IMR-90 (cell line): Measurements from ENCODE around the gene PSMD9. TPM values are rescaled to one million over a fixed set of nuclear protein-coding genes. Genes with fewer than 3 reads are reported as not detected.

ENCODE experiments used
- ATAC-seq: fragments of 200-7000 bp; cut with Tn5 transposase; 2 replicates; pipeline ENCODE4 v1.9.1; 2020; ENCODE audit warnings: low read depth, mild to moderate bottlenecking, moderate library complexity
- BruUV-seq: library from RNA; stranded (reverse); fragments of 400-500 nt; replicated peaks from 2 replicates; lab custom pipeline; 2021; lab: Mats Ljungman, UMichigan
- CTCF ChIA-PET: fragments of 300-600 bp; formaldehyde crosslinking; extraction: SDS; loops from one replicate; lab custom pipeline; 2021; ENCODE audit warnings: antibody characterized with exemption; lab: Yijun Ruan, JAX
- POLR2A ChIA-PET: fragments of 300-600 bp; sonication (Branson Sonifier 250); formaldehyde crosslinking; loops from one replicate; lab custom pipeline; 2022; ENCODE audit warnings: antibody characterized with exemption; ENCODE audit not compliant: unreplicated experiment; lab: Charles Lee
- DNase-seq: peaks from one replicate; pipeline ENCODE4 v3.0.0; 2013
- H2AFZ ChIP-seq: replicated peaks from 2 replicates; pipeline ENCODE3; 2013; ENCODE audit warnings: low read length, mild to moderate bottlenecking; ENCODE audit not compliant: poor library complexity
- H2AK5ac ChIP-seq: 2 replicates; pipeline ENCODE4 v1.6.1; 2013; ENCODE audit warnings: low read depth, low read length, inconsistent platforms
- H2AK9ac ChIP-seq: replicated peaks from 2 replicates; pipeline ENCODE3; 2013; ENCODE audit warnings: mild to moderate bottlenecking, low read depth, low read length, moderate library complexity; ENCODE audit not compliant: poor library complexity
- H2BK120ac ChIP-seq: 2 replicates; pipeline ENCODE4 v1.6.1; 2013; ENCODE audit warnings: low read depth, low read length, inconsistent platforms
- H2BK15ac ChIP-seq: 3 replicates; pipeline ENCODE4 v1.6.1; 2013; ENCODE audit warnings: low read depth, low read length, inconsistent platforms
- H2BK20ac ChIP-seq: 2 replicates; pipeline ENCODE4 v1.6.1; 2013; ENCODE audit warnings: low read depth, mild to moderate bottlenecking, inconsistent platforms, low read length, moderate library complexity
- H2BK5ac ChIP-seq: 2 replicates; pipeline ENCODE4 v1.6.1; 2013; ENCODE audit warnings: mild to moderate bottlenecking, low read depth, low read length, inconsistent platforms; ENCODE audit not compliant: poor library complexity, severe bottlenecking
- H3K14ac ChIP-seq: replicated peaks from 2 replicates; pipeline ENCODE4 v1.6.1; 2013; ENCODE audit warnings: low read depth, low read length, inconsistent platforms
- H3K18ac ChIP-seq: 2 replicates; pipeline ENCODE4 v1.6.1; 2013; ENCODE audit warnings: low read depth, low read length, control low read depth
- H3K23ac ChIP-seq: 2 replicates; pipeline ENCODE4 v1.6.1; 2013; ENCODE audit warnings: low read depth, low read length, inconsistent platforms
- H3K27ac ChIP-seq: 2 replicates; pipeline ENCODE4 v1.5.1; 2013; ENCODE audit warnings: mild to moderate bottlenecking, control low read depth, low read length; ENCODE audit not compliant: insufficient read depth
- H3K27me3 ChIP-seq: 2 replicates; pipeline ENCODE4 v1.6.1; 2013; ENCODE audit warnings: low read length; ENCODE audit not compliant: control insufficient read depth, insufficient read depth
- H3K36me3 ChIP-seq: 2 replicates; pipeline ENCODE4 v1.6.1; 2013; ENCODE audit warnings: low read length, mixed read lengths; ENCODE audit not compliant: control insufficient read depth, insufficient read depth
- H3K4ac ChIP-seq: 2 replicates; pipeline ENCODE4 v1.6.1; 2013; ENCODE audit warnings: low read depth, low read length, inconsistent platforms
- H3K4me1 ChIP-seq: 2 replicates; pipeline ENCODE4 v1.6.1; 2013; ENCODE audit warnings: low read length, mixed read lengths; ENCODE audit not compliant: control insufficient read depth, insufficient read depth
- H3K4me2 ChIP-seq: 2 replicates; pipeline ENCODE4 v1.6.1; 2013; ENCODE audit warnings: low read depth, mild to moderate bottlenecking, control low read depth, low read length, moderate library complexity
- H3K4me3 ChIP-seq: 2 replicates; pipeline ENCODE4 v1.5.1; 2013; ENCODE audit warnings: low read depth, mild to moderate bottlenecking, control low read depth, low read length, moderate library complexity; ENCODE audit not compliant: insufficient read depth
- H3K56ac ChIP-seq: 2 replicates; pipeline ENCODE4 v1.6.1; 2013; ENCODE audit warnings: low read length, inconsistent platforms; ENCODE audit not compliant: insufficient read depth; ENCODE audit errors: extremely low read depth
- H3K79me1 ChIP-seq, 2 experiments: 2 replicates each; pipeline ENCODE4 v1.6.1; 2013; ENCODE audit warnings: low read length in 2 of 2, inconsistent platforms in 1 of 2, low read depth in 1 of 2
- H3K9ac ChIP-seq: 2 replicates; pipeline ENCODE4 v1.6.1; 2013; ENCODE audit warnings: low read depth, low read length, control low read depth
- H3K9me1 ChIP-seq: 2 replicates; pipeline ENCODE4 v1.6.1; 2013; ENCODE audit warnings: low read length, inconsistent platforms; ENCODE audit not compliant: insufficient read depth
- H3K9me3 ChIP-seq: 2 replicates; pipeline ENCODE4 v1.6.1; 2013; ENCODE audit warnings: low read length; ENCODE audit not compliant: control insufficient read depth, insufficient read depth
- H4K20me1 ChIP-seq: 2 replicates; pipeline ENCODE4 v1.6.1; 2013; ENCODE audit warnings: low read length, inconsistent platforms; ENCODE audit not compliant: insufficient read depth
- H4K5ac ChIP-seq: 2 replicates; pipeline ENCODE4 v1.6.1; 2013; ENCODE audit warnings: mild to moderate bottlenecking, low read depth, low read length, control low read depth
- H4K8ac ChIP-seq, 2 experiments: 2 replicates each; pipeline ENCODE4 v1.6.1; 2013; ENCODE audit warnings: low read depth in 2 of 2, low read length in 2 of 2, control low read depth in 1 of 2, inconsistent platforms in 1 of 2
- H4K91ac ChIP-seq: 2 replicates; pipeline ENCODE4 v1.6.1; 2013; ENCODE audit warnings: low read depth, low read length, inconsistent platforms; ENCODE audit not compliant: insufficient read depth
- BHLHE40 ChIP-seq: fragments of 150-350 bp; IDR thresholded peaks from 2 replicates; pipeline ENCODE4 v1.6.1; 2016; ENCODE audit warnings: mild to moderate bottlenecking, low read depth, low read length
- CEBPB ChIP-seq: IDR thresholded peaks from 2 replicates; pipeline ENCODE4 v1.6.1; 2012; ENCODE audit warnings: low read depth, low read length, improper control_type of control experiment
- CHD1 ChIP-seq: IDR thresholded peaks from 2 replicates; pipeline ENCODE4 v1.6.1; 2012; ENCODE audit warnings: low read depth, low read length, improper control_type of control experiment
- CTCF ChIP-seq: conservative IDR thresholded peaks from 2 replicates; pipeline ENCODE4 v1.5.1; 2012; ENCODE audit warnings: mild to moderate bottlenecking, low read depth, low read length, improper control_type of control experiment
- ELK1 ChIP-seq: fragments of 150-350 bp; IDR thresholded peaks from 2 replicates; pipeline ENCODE4 v1.6.1; 2016; ENCODE audit warnings: low read depth, mild to moderate bottlenecking, low read length, moderate library complexity, borderline replicate concordance
- FOS ChIP-seq: fragments of 150-350 bp; IDR thresholded peaks from 2 replicates; pipeline ENCODE4 v1.6.1; 2016; ENCODE audit warnings: low read depth, low read length
- MAFK ChIP-seq: IDR thresholded peaks from 2 replicates; pipeline ENCODE4 v1.6.1; 2012; ENCODE audit warnings: low read depth, low read length, improper control_type of control experiment
- MAZ ChIP-seq: IDR thresholded peaks from 2 replicates; pipeline ENCODE4 v1.6.1; 2012; ENCODE audit warnings: low read depth, mild to moderate bottlenecking, low read length, improper control_type of control experiment, moderate library complexity, borderline replicate concordance
- NFE2L2 ChIP-seq: fragments of 150-350 bp; IDR thresholded peaks from 2 replicates; pipeline ENCODE4 v1.6.1; 2016; ENCODE audit warnings: low read depth, mild to moderate bottlenecking, low read length
- POLR2A ChIP-seq: IDR thresholded peaks from 2 replicates; pipeline ENCODE4 v1.6.1; 2012; ENCODE audit warnings: mild to moderate bottlenecking, low read depth, low read length
- RAD21 ChIP-seq: IDR thresholded peaks from 2 replicates; pipeline ENCODE4 v1.6.1; 2012; ENCODE audit warnings: low read length, improper control_type of control experiment
- RCOR1 ChIP-seq: IDR thresholded peaks from 2 replicates; pipeline ENCODE4 v1.6.1; 2012; ENCODE audit warnings: mild to moderate bottlenecking, low read length, improper control_type of control experiment; ENCODE audit not compliant: insufficient replicate concordance
- SMC3 ChIP-seq: fragments of 150-350 bp; IDR thresholded peaks from 2 replicates; pipeline ENCODE4 v1.6.1; 2016; ENCODE audit warnings: low read depth, mild to moderate bottlenecking, antibody characterized with exemption, low read length, moderate library complexity
- USF2 ChIP-seq: fragments of 150-350 bp; IDR thresholded peaks from 2 replicates; pipeline ENCODE4 v1.6.1; 2017; ENCODE audit warnings: mild to moderate bottlenecking, antibody characterized with exemption, low read length, low read depth
- WGBS, 2 experiments: methylation state at CpG; one replicate each; pipeline versions ENCODE4 v1.1.5 to v1.1.7; 2013; ENCODE audit warnings: missing lambda C conversion rate in 2 of 2; ENCODE audit not compliant: insufficient read length in 1 of 2; ENCODE audit errors: extremely low coverage in 2 of 2; 5-methylcytosine and 5-hydroxymethylcytosine counted together
- dilution Hi-C: fragments of 300-500 bp; cut with HindIII; formaldehyde crosslinking; loops from one replicate; pipeline ENCODE4 v1.14.3; 2018; ENCODE audit warnings: low sequenced_read_pairs; ENCODE audit not compliant: unreplicated experiment
- in situ Hi-C: fragments of 300-500 bp; cut with MboI; formaldehyde crosslinking; loops from 3 replicates; pipeline ENCODE4 v1.14.3; 2019; ENCODE audit warnings: low sequenced_read_pairs, inconsistent platforms, mixed read lengths
- intact Hi-C: fragments of 100-400 bp; cut with micrococcal nuclease; formaldehyde crosslinking; loops from 2 replicates; pipeline ENCODE4 v1.10.0; 2022
- polyA plus RNA-seq, 3 experiments: library from polyadenylated mRNA; depleted of rRNA; stranded (reverse); fragments of >200 nt; gene quantifications; 2 replicates each; pipeline ENCODE4 v1.2.3, GENCODE V29; 2012; ENCODE audit warnings: low replicate concordance in 1 of 3
- total RNA-seq: library from RNA; depleted of rRNA; stranded (reverse); fragments of >200 nt; gene quantifications from 2 replicates; pipeline ENCODE4 v1.2.3, GENCODE V29; 2012

The PSMD9 gene
- total and polyA plus RNA-seq, 2 of the 4 experiments (the other 2 are of a cell fraction): 135 to 142 TPM

- H3K9me1 ChIP-seq: no peaks in the 10 kb centered on the region
- H3K4me2 ChIP-seq: no peak within 1 kb of the TSS
- peaks cover 27% of the 10 kb centered on the region for H3K36me3 ChIP-seq
- no peak within 1 kb of the TSS for H3K18ac ChIP-seq
- ChIA-PET POLR2A (no interaction called here), CTCF (interaction anchor here (0.6 to 1.1 kb wide), 5 partner anchors 30 to 133 kb away, joined by 3 read pairs; no protein-coding TSS in a partner anchor)
- H3K56ac ChIP-seq: no peak within 1 kb of the TSS
- H2AK9ac ChIP-seq: peak within 1 kb of the TSS; percentile 3
- in situ Hi-C loops (no loop called here), intact Hi-C loops (loop anchor here (2.0 kb wide), 1 partner anchor 205 kb away; no protein-coding TSS in a partner anchor), dilution Hi-C loops (no loop called here)
- peak within 1 kb of the TSS; percentile 38; the same call in 1 of the 2 replicates for H4K5ac ChIP-seq
- H3K4ac ChIP-seq: peak within 1 kb of the TSS; percentile 72
- WGBS, 2 experiments: 37% methylated on average over 17 of the region's 41 CpGs; no CpG with 5 or more reads in 1 of the 2 experiments
- H3K4me3 ChIP-seq: no peak within 1 kb of the TSS
- H3K4me1 ChIP-seq: peaks cover 9% of the 10 kb centered on the region
- ATAC-seq (peak; percentile 44), DNase-seq (peak; percentile 58)
- no peak within 1 kb of the TSS for H2BK5ac ChIP-seq
- peak within 1 kb of the TSS; percentile 12 to 79; a peak in 3 of 4 replicates for H4K8ac ChIP-seq
- 0 out of 2 replicates have a peak within 1 kb of the TSS, but pooled peaks have one; percentile 4 for H4K91ac ChIP-seq
- peak within 1 kb of the TSS; percentile 39; the same call in 1 of the 2 replicates for H2BK20ac ChIP-seq
- H3K14ac ChIP-seq: peak within 1 kb of the TSS; percentile 51; the same call in 1 of the 2 replicates
- peak within 1 kb of the TSS; percentile 88 for H2AFZ ChIP-seq
- peak within 1 kb of the TSS; percentile 76 for H2AK5ac ChIP-seq
- H2BK15ac ChIP-seq: no peak within 1 kb of the TSS
- H3K79me1 ChIP-seq: peaks cover 9 to 15% of the 10 kb centered on the region in 2 experiments; a peak in 2 of 4 replicates
- peak within 1 kb of the TSS; percentile 18; the same call in 1 of the 2 replicates for H3K27ac ChIP-seq
- no peaks in the 10 kb centered on the region for H3K9me3 ChIP-seq
- H3K9ac ChIP-seq: peak within 1 kb of the TSS; percentile 29; the same call in 1 of the 2 replicates
- no peaks in the 10 kb centered on the region for H3K27me3 ChIP-seq
- H2BK120ac ChIP-seq: peak within 1 kb of the TSS; percentile 52; the same call in 1 of the 2 replicates
- peak within 1 kb of the TSS; percentile 74; the same call in 1 of the 2 replicates for H3K23ac ChIP-seq
- no peaks in the 10 kb centered on the region; the same call in 1 of the 2 replicates for H4K20me1 ChIP-seq
- no TSS peak for BruUV-seq
- TF ChIP-seq MAFK: no peak
- TF ChIP-seq MAZ: no peak
- TF ChIP-seq POLR2A: no peak
- TF ChIP-seq CTCF: peak; percentile 55
- peak; percentile 35 for TF ChIP-seq SMC3
- TF ChIP-seq RAD21: peak; percentile 59
- TF ChIP-seq CEBPB: no peak
- TF ChIP-seq RCOR1: no peak
- no peak for TF ChIP-seq ELK1
- no peak for TF ChIP-seq FOS
- no peak for TF ChIP-seq CHD1
- peak; percentile 93 for TF ChIP-seq BHLHE40
- TF ChIP-seq NFE2L2: no peak
- peak; percentile 91 for TF ChIP-seq USF2
These were observed 29.5 kb downstream of the PSMD9 start, which contains the start of gene CFAP251 for GRCh38 chr12:121917950-121918678. CFAP251 (plus strand) TSS chr12:121918592; CDS start chr12:121921306, 2,714 bp downstream.
